Gastroesophageal sphincter (tissue), 4 donors: ENCODE results near the gene C10orf143. TPM values are rescaled to one million over a fixed set of nuclear protein-coding genes. Genes with fewer than 3 reads are reported as not detected.

Source experiments
- ATAC-seq: fragments of 150-250 bp; one replicate; pipeline ENCODE4 v1.9.1; 2016; ENCODE audit warnings: mild to moderate bottlenecking, moderate library complexity
- H3K27ac ChIP-seq, 4 donors: fragments of 200-600 bp; sonication (generic) in 3 of 4; 1 replicate in 3 of 4; 2 replicates in 1 of 4; pipeline ENCODE4 v1.5.1; 2016 to 2019
- H3K27me3 ChIP-seq: fragments of 200-600 bp; sonication (generic); one replicate; pipeline ENCODE4 v1.5.1; 2019
- H3K36me3 ChIP-seq, 2 donors: fragments of 200-600 bp; sonication (generic); one replicate each; pipeline ENCODE4 v1.5.1; 2019; ENCODE audit warnings: control low read depth in 1 of 2
- H3K4me1 ChIP-seq, 3 donors: fragments of 200-600 bp; sonication (generic); 1 replicate in 2 of 3; 2 replicates in 1 of 3; pipeline ENCODE4 v1.5.1; 2016 to 2019; ENCODE audit warnings: control low read depth in 2 of 3
- H3K4me3 ChIP-seq, 2 donors: fragments of 200-600 bp; sonication (generic); one replicate each; pipeline ENCODE4 v1.5.1; 2019; ENCODE audit warnings: mild to moderate bottlenecking in 1 of 2, moderate library complexity in 1 of 2
- H3K9me3 ChIP-seq, 3 donors: fragments of 200-600 bp; sonication (generic); one replicate each; pipeline ENCODE4 v1.5.1; 2017 to 2019; ENCODE audit warnings: control low read depth in 2 of 3
- EP300 ChIP-seq: sonication (generic); formaldehyde crosslinking; IDR thresholded peaks from one replicate; pipeline ENCODE4 v1.6.1; 2017; ENCODE audit warnings: antibody characterized with exemption, mild to moderate bottlenecking
- POLR2A ChIP-seq, 2 donors: fragments of 450-650 bp; IDR thresholded peaks; one replicate each; pipeline ENCODE4 v1.6.1; 2017; ENCODE audit warnings: antibody characterized with exemption in 2 of 2, mild to moderate bottlenecking in 2 of 2, moderate library complexity in 1 of 2
- POLR2AphosphoS5 ChIP-seq: sonication (generic); formaldehyde crosslinking; IDR thresholded peaks from one replicate; pipeline ENCODE4 v1.6.1; 2017; ENCODE audit warnings: antibody characterized with exemption
- WGBS, 2 donors: methylation state at CpG; one replicate each; pipeline ENCODE4 v1.1.5; 2018; ENCODE audit warnings: low coverage in 1 of 2; 5-methylcytosine and 5-hydroxymethylcytosine counted together
- total RNA-seq, 4 donors: library from RNA; depleted of rRNA; stranded (reverse); fragments of >200 nt; gene quantifications; one replicate each; pipeline ENCODE4 v1.1.0, GENCODE V29; 2016
- TF ChIP-seq, protein P1 (sequence below), 4 experiments: fragments of 200-600 bp in 2 of 4; fragments of 450-650 bp in 2 of 4; sonication (generic) in 1 of 4; IDR thresholded peaks; one replicate each; pipeline ENCODE4 v1.5.1; 2017 to 2019; ENCODE audit warnings: antibody characterized with exemption in 4 of 4, mild to moderate bottlenecking in 2 of 4, moderate library complexity in 2 of 4

C10orf143 gene
- total RNA-seq, 4 donors from 2014 or later = 1.1 to 5.4 (median 4.6) TPM

DNA sequence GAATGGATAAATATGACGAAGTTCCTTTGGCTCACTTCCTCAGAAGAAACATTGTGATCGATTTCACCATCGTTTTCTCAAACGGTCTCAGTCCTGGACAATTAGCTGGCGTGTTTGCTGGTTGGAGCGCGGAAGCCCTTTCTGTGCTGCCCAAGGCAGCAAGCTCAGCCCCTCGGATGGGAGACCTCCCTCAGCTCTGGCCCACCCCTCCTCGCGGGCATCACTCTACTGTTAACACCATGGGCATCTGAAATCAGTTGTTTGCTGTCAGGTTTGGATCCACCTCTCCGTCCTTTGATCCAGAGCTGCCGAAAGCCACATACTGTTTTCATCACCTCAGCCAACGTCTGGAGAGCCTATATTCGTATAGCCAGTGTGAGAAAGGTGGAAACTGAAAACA, 68.2 kb downstream of the C10orf143 start:
- WGBS, 2 donors = 20 to 55% methylated on average over 5 to 6 of the region's 14 CpGs
- Histone ChIP-seq H3K4me3 (no peak overlapping the region), H3K27ac (no peak overlapping the region), H3K27me3 (peaks cover 60% of the 10 kb centered on the region), H3K4me1 (no peaks in the 10 kb centered on the region), H3K36me3 (no peaks in the 10 kb centered on the region), H3K9me3 (no peaks in the 10 kb centered on the region)
- TF ChIP-seq POLR2A (IDR thresholded peaks at IDR 0.05) (no peak), POLR2AphosphoS5 (no peak), EP300 (no peak)
- TF ChIP-seq, protein P1, sequence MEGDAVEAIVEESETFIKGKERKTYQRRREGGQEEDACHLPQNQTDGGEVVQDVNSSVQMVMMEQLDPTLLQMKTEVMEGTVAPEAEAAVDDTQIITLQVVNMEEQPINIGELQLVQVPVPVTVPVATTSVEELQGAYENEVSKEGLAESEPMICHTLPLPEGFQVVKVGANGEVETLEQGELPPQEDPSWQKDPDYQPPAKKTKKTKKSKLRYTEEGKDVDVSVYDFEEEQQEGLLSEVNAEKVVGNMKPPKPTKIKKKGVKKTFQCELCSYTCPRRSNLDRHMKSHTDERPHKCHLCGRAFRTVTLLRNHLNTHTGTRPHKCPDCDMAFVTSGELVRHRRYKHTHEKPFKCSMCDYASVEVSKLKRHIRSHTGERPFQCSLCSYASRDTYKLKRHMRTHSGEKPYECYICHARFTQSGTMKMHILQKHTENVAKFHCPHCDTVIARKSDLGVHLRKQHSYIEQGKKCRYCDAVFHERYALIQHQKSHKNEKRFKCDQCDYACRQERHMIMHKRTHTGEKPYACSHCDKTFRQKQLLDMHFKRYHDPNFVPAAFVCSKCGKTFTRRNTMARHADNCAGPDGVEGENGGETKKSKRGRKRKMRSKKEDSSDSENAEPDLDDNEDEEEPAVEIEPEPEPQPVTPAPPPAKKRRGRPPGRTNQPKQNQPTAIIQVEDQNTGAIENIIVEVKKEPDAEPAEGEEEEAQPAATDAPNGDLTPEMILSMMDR (IDR thresholded peaks at IDR 0.05) = no peak
- no peak for ATAC-seq

DNA sequence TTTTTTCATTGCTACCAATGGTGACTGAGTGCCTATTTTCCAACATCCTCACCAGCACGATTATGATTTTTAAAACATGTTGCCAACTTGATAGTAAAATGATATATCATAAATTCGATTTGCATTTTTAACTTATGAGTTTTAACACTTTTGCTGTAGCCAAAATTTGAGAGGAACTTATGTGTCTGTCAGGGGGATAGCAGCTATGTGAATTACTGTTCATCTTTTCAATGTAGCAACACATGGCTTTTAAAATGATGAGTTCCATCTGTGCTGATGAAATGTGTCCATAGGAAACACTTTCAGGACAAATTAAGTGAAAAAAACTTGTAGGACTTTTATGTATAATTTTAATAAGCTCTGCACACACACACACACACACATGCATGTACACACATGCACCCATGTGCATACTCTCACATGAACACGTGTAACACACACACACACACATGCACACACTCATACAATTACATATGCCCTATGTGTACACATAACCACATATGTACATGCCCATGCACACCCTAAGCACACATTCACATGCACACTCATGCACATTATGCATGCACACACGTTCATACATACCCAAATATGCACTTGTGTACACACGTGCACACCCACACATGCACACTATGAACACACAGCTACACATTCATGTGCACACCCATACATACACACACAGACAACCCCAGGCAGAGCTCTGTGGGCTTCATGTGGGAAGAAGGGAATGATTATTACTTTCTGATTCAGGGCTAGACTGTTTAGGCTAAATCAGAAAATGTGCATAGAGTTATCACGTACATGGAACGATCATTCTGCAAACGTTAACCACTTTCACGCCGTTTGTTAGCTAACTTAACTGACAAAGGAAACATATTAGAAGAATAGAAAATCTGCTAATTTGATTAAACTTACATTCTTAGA, 68.9 kb downstream of the C10orf143 start:
- Histone ChIP-seq H3K9me3 (no peaks in the 10 kb centered on the region), H3K4me3 (no peak overlapping the region), H3K27me3 (peaks cover 59% of the 10 kb centered on the region), H3K36me3 (no peaks in the 10 kb centered on the region), H3K27ac (no peak overlapping the region), H3K4me1 (no peaks in the 10 kb centered on the region)
- TF ChIP-seq POLR2AphosphoS5 = no peak
- no peak for TF ChIP-seq POLR2A (IDR thresholded peaks at IDR 0.05)
- TF ChIP-seq, protein P1 (IDR thresholded peaks at IDR 0.05) = no peak
- TF ChIP-seq EP300 = no peak
- no peak for ATAC-seq
- WGBS, 2 donors = 54 to 77% methylated on average over 10 of the region's 10 CpGs

DNA sequence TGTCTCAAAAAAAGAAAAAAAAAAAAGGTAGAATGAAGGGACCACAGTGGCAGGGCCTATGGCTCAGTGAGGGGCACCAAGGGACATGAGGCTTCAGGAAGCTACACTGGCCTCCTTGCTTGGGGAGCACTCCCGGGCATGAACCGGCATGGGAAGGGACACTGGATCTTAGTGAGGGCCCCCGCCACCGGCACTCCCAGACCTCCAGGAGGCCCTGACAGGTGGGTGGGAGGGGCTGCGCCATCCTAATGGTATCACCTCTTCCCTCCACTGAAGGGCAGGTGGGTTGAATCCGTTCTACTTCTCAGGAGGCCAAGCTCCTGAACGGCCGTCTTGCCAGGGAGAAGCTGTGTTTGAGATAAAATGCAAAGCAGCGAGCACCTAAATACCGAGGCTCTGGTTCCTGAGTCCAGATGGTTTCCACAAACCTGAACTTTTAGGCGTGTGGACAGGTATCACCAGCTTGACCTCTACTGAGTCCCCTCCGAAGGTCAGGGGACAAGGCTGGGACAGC, 69.8 kb downstream of the C10orf143 start:
- 51% methylated on average over 5 of the region's 12 CpGs; no CpG with 5 or more reads in 1 of the 2 donors for WGBS, 2 donors
- Histone ChIP-seq H3K4me3 (no peak overlapping the region), H3K27me3 (peaks cover 58% of the 10 kb centered on the region), H3K36me3 (no peaks in the 10 kb centered on the region), H3K27ac (no peak overlapping the region), H3K9me3 (no peaks in the 10 kb centered on the region), H3K4me1 (no peaks in the 10 kb centered on the region)
- TF ChIP-seq POLR2AphosphoS5 (no peak), EP300 (no peak), POLR2A (IDR thresholded peaks at IDR 0.05) (no peak)
- TF ChIP-seq, protein P1 (IDR thresholded peaks at IDR 0.05) = no peak
- ATAC-seq = no peak

DNA sequence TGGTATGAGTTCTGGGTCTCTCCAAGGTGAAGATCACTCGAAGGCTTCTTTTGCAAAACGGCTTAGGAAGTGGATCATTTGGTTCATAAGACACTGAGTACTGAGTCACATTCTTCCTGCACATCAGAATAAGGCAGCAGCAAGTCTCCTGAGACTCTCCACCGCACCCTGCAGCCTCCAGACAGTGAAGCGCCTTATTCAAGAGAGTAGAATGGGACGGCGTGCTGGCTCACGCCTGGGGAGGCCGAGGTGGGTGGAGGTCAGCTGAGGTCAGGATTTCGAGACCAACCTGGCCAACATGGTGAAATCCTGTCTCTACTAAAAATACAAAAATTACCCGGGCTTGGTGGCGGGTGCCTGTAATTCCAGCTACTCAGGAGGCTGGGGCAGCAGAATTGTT, 70.3 kb downstream of the C10orf143 start:
- no peak overlapping the region for H3K4me3 ChIP-seq
- H3K4me1 ChIP-seq = no peaks in the 10 kb centered on the region
- TF ChIP-seq POLR2A (IDR thresholded peaks at IDR 0.05) (no peak), EP300 (no peak), POLR2AphosphoS5 (no peak)
- TF ChIP-seq, protein P1 (IDR thresholded peaks at IDR 0.05) = no peak
- H3K9me3 ChIP-seq = no peaks in the 10 kb centered on the region
- no peaks in the 10 kb centered on the region for H3K36me3 ChIP-seq
- peaks cover 53% of the 10 kb centered on the region for H3K27me3 ChIP-seq
- no peak overlapping the region for H3K27ac ChIP-seq
- WGBS, 2 donors = 70 to 80% methylated on average over 1 to 2 of the region's 11 CpGs
- ATAC-seq = no peak

DNA sequence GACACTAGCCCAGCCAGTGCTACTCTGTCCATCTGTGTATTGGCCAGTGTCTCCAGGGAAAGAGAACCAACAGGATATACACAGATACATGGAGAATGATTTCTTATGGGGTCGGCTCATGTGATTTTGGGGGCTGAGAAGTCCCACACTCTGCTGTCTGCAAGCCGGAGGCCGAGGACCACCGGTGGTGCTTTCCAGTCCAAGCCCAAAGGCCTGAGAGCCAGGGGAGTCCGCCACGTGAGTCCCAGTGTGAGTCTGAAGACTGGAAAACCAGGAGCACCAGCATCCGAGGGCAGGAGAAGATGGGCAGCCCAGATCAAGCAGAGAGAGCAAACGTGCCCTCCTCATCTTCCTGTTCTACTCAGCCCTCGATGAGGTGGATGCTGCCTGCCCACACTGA, 71.5 kb downstream of the C10orf143 start:
- ATAC-seq = no peak
- H3K4me3 ChIP-seq = no peak overlapping the region
- WGBS, 2 donors = 40 to 62% methylated on average over 1 to 2 of the region's 9 CpGs
- no peaks in the 10 kb centered on the region for H3K36me3 ChIP-seq
- TF ChIP-seq POLR2AphosphoS5 (no peak), EP300 (no peak), POLR2A (IDR thresholded peaks at IDR 0.05) (no peak)
- TF ChIP-seq, protein P1 (IDR thresholded peaks at IDR 0.05) = no peak
- H3K27ac ChIP-seq = no peak overlapping the region
- H3K27me3 ChIP-seq = peaks cover 41% of the 10 kb centered on the region
- H3K9me3 ChIP-seq = no peaks in the 10 kb centered on the region
- H3K4me1 ChIP-seq = no peaks in the 10 kb centered on the region
